Activated naive CD4-positive, alpha-beta T cell (primary cell): ENCODE results near the gene ZNF107.
"Not testable (repeated sequence)": the region's sequence is repeated elsewhere in the genome, so short reads cannot be mapped to it uniquely, and the experiment has no call there.

Experiments
- DNase-seq, 4 experiments: peaks; one replicate each; lab custom pipeline; 2025; lab: John Stamatoyannopoulos, UW

The ZNF107 gene

GRCh38 chr7:64643566-64643965 is 22.4 kb upstream of the ZNF107 start:
- DNase-seq: no peak

- DNase-seq: no peak
Observed at GRCh38 chr7:64651203-64651602, 14.7 kb upstream of the ZNF107 start.

- DNase-seq: no peak
Observed at GRCh38 chr7:64651632-64652165, 14.2 kb upstream of the ZNF107 start.

- no peak for DNase-seq
Observed at GRCh38 chr7:64653721-64654401, 12.1 kb upstream of the ZNF107 start.

- DNase-seq: no peak
Observed at GRCh38 chr7:64654796-64655548, 11.0 kb upstream of the ZNF107 start.

GRCh38 chr7:64655811-64656210 is 10.1 kb upstream of the ZNF107 start:
- DNase-seq: no peak

GRCh38 chr7:64656489-64656888 is 9.4 kb upstream of the ZNF107 start:
- no peak for DNase-seq

- not testable (repeated sequence) for DNase-seq
Observed at GRCh38 chr7:64662091-64662490, 3.8 kb upstream of the ZNF107 start.

- DNase-seq: no peak
Observed at GRCh38 chr7:64666663-64667050, 724 bp downstream of the ZNF107 start.

- no peak for DNase-seq
Observed at GRCh38 chr7:64667311-64667710, 1.4 kb downstream of the ZNF107 start.

GRCh38 chr7:64672414-64672813 is 6.5 kb downstream of the ZNF107 start:
- no peak for DNase-seq

GRCh38 chr7:64685091-64685490 is 19.2 kb downstream of the ZNF107 start:
- DNase-seq: no peak

GRCh38 chr7:64685741-64686140 is 19.8 kb downstream of the ZNF107 start:
- DNase-seq: no peak

GRCh38 chr7:64686493-64687184 is 20.7 kb downstream of the ZNF107 start:
- no peak for DNase-seq

GRCh38 chr7:64687249-64687648 is 21.3 kb downstream of the ZNF107 start:
- no peak for DNase-seq

GRCh38 chr7:64688988-64689387 is 23.1 kb downstream of the ZNF107 start:
- DNase-seq: no peak

GRCh38 chr7:64691831-64692230 is 25.9 kb downstream of the ZNF107 start:
- no peak for DNase-seq

- not testable (repeated sequence) for DNase-seq
Observed at GRCh38 chr7:64697863-64698262, 31.9 kb downstream of the ZNF107 start.

GRCh38 chr7:64706625-64707292 is 40.8 kb downstream of the ZNF107 start:
- DNase-seq: no peak

- DNase-seq: not testable (repeated sequence)
Observed at GRCh38 chr7:64717896-64718295, 52.0 kb downstream of the ZNF107 start.

- no peak for DNase-seq
Observed at GRCh38 chr7:64729089-64729848, 63.3 kb downstream of the ZNF107 start.
